GM23338 (cell line): Measurements from ENCODE around the gene ZNF804B. TPM values are rescaled to one million over a fixed set of nuclear protein-coding genes. Genes with fewer than 3 reads are reported as not detected.

Experiments used
- ATAC-seq: fragments of 200-7000 bp; cut with Tn5 transposase; 3 replicates; pipeline ENCODE4 v1.9.1; 2020
- DNase-seq: peaks from one replicate; pipeline ENCODE4 v3.0.0-alpha.2; 2015; ENCODE audit warnings: low spot score
- H2AFZ ChIP-seq: fragments of 200-600 bp; sonication (generic); 2 replicates; pipeline ENCODE4 v1.8.0; 2016; ENCODE audit warnings: antibody characterized with exemption, mild to moderate bottlenecking, moderate library complexity
- H3F3A ChIP-seq: fragments of 200-600 bp; sonication (generic); replicated peaks from 2 replicates; pipeline ENCODE4 v1.8.0; 2017; ENCODE audit warnings: antibody characterized with exemption, mixed run types, low read depth
- H3K27ac ChIP-seq: fragments of 200-600 bp; sonication (generic); 2 replicates; pipeline ENCODE4 v1.6.1; 2016; ENCODE audit warnings: low read depth
- H3K27me3 ChIP-seq: fragments of 200-600 bp; sonication (generic); 2 replicates; pipeline ENCODE4 v1.8.0; 2016; ENCODE audit warnings: mild to moderate bottlenecking, mixed run types, moderate library complexity; ENCODE audit not compliant: insufficient read depth
- H3K36me3 ChIP-seq: fragments of 200-600 bp; sonication (generic); 2 replicates; pipeline ENCODE4 v1.8.0; 2016; ENCODE audit warnings: mild to moderate bottlenecking; ENCODE audit not compliant: insufficient read depth
- H3K4me1 ChIP-seq: fragments of 200-600 bp; sonication (generic); 2 replicates; pipeline ENCODE4 v1.8.0; 2016; ENCODE audit warnings: mild to moderate bottlenecking, moderate library complexity; ENCODE audit not compliant: insufficient read depth
- H3K4me2 ChIP-seq: fragments of 200-600 bp; sonication (generic); 2 replicates; pipeline ENCODE4 v1.7.1; 2017; ENCODE audit warnings: mixed run types
- H3K4me3 ChIP-seq: fragments of 200-600 bp; sonication (generic); 2 replicates; pipeline ENCODE4 v1.6.1; 2016; ENCODE audit warnings: mixed run types
- H3K79me2 ChIP-seq: fragments of 200-600 bp; sonication (generic); replicated peaks from 2 replicates; pipeline ENCODE4 v1.8.0; 2017; ENCODE audit warnings: mild to moderate bottlenecking; ENCODE audit not compliant: insufficient read depth
- H3K9me2 ChIP-seq: fragments of 200-600 bp; sonication (generic); 2 replicates; pipeline ENCODE4 v1.8.0; 2017; ENCODE audit not compliant: insufficient read depth
- H4K20me1 ChIP-seq: fragments of 200-600 bp; sonication (generic); replicated peaks from 2 replicates; pipeline ENCODE4 v1.8.0; 2017; ENCODE audit warnings: mild to moderate bottlenecking; ENCODE audit not compliant: insufficient read depth
- H3K27ac Mint-ChIP-seq: 2 replicates; pipeline ENCODE4 v1.8.0; 2020; ENCODE audit warnings: inconsistent platforms, mild to moderate bottlenecking, moderate library complexity, mixed read lengths
- H3K27me3 Mint-ChIP-seq: 3 replicates; pipeline ENCODE4 v1.8.0; 2022; ENCODE audit warnings: low read depth, mild to moderate bottlenecking, moderate library complexity, mixed read lengths, inconsistent platforms; ENCODE audit not compliant: insufficient read depth, poor library complexity
- H3K36me3 Mint-ChIP-seq: 3 replicates; pipeline ENCODE4 v1.8.0; 2021; ENCODE audit warnings: low read depth, mild to moderate bottlenecking, inconsistent platforms, moderate library complexity, mixed read lengths
- H3K4me1 Mint-ChIP-seq: 3 replicates; pipeline ENCODE4 v1.8.0; 2020; ENCODE audit warnings: mild to moderate bottlenecking, inconsistent platforms, mixed read lengths
- H3K4me3 Mint-ChIP-seq: 3 replicates; pipeline ENCODE4 v1.8.0; 2021; ENCODE audit warnings: moderate library complexity, mild to moderate bottlenecking, inconsistent platforms, mixed read lengths
- H3K9me3 Mint-ChIP-seq: 3 replicates; pipeline ENCODE4 v1.8.0; 2020; ENCODE audit warnings: moderate library complexity, mild to moderate bottlenecking, inconsistent platforms, mixed read lengths
- CREB1 ChIP-seq: fragments of 250-450 bp; sonication (Bioruptor Pico); IDR thresholded peaks from 2 replicates; pipeline ENCODE4 v1.5.0; 2020; ENCODE audit warnings: low read depth, mild to moderate bottlenecking, moderate library complexity
- CTCF ChIP-seq, 2 experiments: fragments of 200-600 bp in 1 of 2; sonication (generic) in 1 of 2; conservative IDR thresholded peaks; 2 replicates each; pipeline versions ENCODE4 v1.5.1 to v1.6.1; 2016 to 2017; ENCODE audit warnings: antibody characterized with exemption in 2 of 2, low read depth in 2 of 2, mild to moderate bottlenecking in 2 of 2, moderate library complexity in 1 of 2
- ETS1 ChIP-seq: IDR thresholded peaks from 2 replicates; pipeline ENCODE4 v1.6.1; 2016; ENCODE audit warnings: antibody characterized with exemption
- EZH2 ChIP-seq: fragments of 200-600 bp; sonication (generic); IDR thresholded peaks from one replicate; pipeline ENCODE4 v1.8.0; 2017; ENCODE audit warnings: antibody characterized with exemption, mild to moderate bottlenecking, low read depth; ENCODE audit not compliant: unreplicated experiment
- EZH2phosphoT487 ChIP-seq: fragments of 200-600 bp; sonication (generic); IDR thresholded peaks from one replicate; pipeline ENCODE4 v1.8.1; 2018; ENCODE audit warnings: antibody characterized with exemption; ENCODE audit not compliant: unreplicated experiment
- JUNB ChIP-seq: IDR thresholded peaks from one replicate; pipeline ENCODE4 v1.6.1; 2016; ENCODE audit warnings: antibody characterized with exemption; ENCODE audit not compliant: unreplicated experiment
- POLR2AphosphoS5 ChIP-seq: IDR thresholded peaks from 2 replicates; pipeline ENCODE4 v1.6.1; 2016; ENCODE audit warnings: antibody characterized with exemption, low read depth
- REST ChIP-seq: IDR thresholded peaks from one replicate; pipeline ENCODE4 v1.6.1; 2018; ENCODE audit warnings: antibody characterized with exemption; ENCODE audit not compliant: unreplicated experiment
- STAT1 ChIP-seq: IDR thresholded peaks from one replicate; pipeline ENCODE4 v1.6.1; 2016; ENCODE audit warnings: antibody characterized with exemption; ENCODE audit not compliant: unreplicated experiment
- ZNF114 ChIP-seq: fragments of 250-450 bp; sonication (Bioruptor Pico); IDR thresholded peaks from 2 replicates; pipeline ENCODE4 v1.5.0; 2020; ENCODE audit warnings: mild to moderate bottlenecking, moderate library complexity
- ZNF331 ChIP-seq: fragments of 250-450 bp; sonication (Bioruptor Pico); IDR thresholded peaks from 2 replicates; pipeline ENCODE4 v1.5.0; 2020; ENCODE audit warnings: low read depth, mild to moderate bottlenecking, moderate library complexity
- ZNF462 ChIP-seq: fragments of 250-450 bp; sonication (Bioruptor Pico); IDR thresholded peaks from 2 replicates; pipeline ENCODE4 v1.5.0; 2020; ENCODE audit warnings: mild to moderate bottlenecking, moderate library complexity
- polyA plus RNA-seq: library from polyadenylated mRNA; unstranded; fragments of >200 nt; fragmentation: Nextera tagmentation; extraction: Ambion mirVana; gene quantifications from 2 replicates; pipeline ENCODE4 v1.2.1, GENCODE V29; 2016
- total RNA-seq: library from RNA; depleted of rRNA; stranded (reverse); fragments of >200 nt; shearing (Covaris generic); gene quantifications from 2 replicates; pipeline ENCODE4 v1.2.3, GENCODE V29; 2014

Gene ZNF804B
- total and polyA plus RNA-seq, 2 experiments from 2014 or later, result not detected

GRCh38 chr7:89094269-89094668 lies 334.8 kb downstream of the ZNF804B start:
- TF ChIP-seq CREB1 (CRISPR knock-in tag) (no peak), JUNB (no peak), CTCF (conservative IDR thresholded peaks at IDR 0.05; ENCODE audit: low read depth in 2 of 2) (no peak), ETS1 (no peak), EZH2 (no peak), POLR2AphosphoS5 (no peak), REST (no peak), EZH2phosphoT487 (no peak), ZNF114 (CRISPR knock-in tag) (no peak), STAT1 (no peak), ZNF331 (CRISPR knock-in tag) (no peak), ZNF462 (CRISPR knock-in tag) (no peak)
- Histone ChIP-seq H3K9me2 (peaks cover 8% of the 10 kb centered on the region; the same call in 1 of the 2 replicates), H3K4me1 (peaks cover 18% of the 10 kb centered on the region), H3K27me3 (no peaks in the 10 kb centered on the region), H3K79me2 (no peaks in the 10 kb centered on the region), H3K36me3 (no peaks in the 10 kb centered on the region), H2AFZ (no peak overlapping the region), H3K27ac (no peak overlapping the region), H4K20me1 (no peaks in the 10 kb centered on the region), H3K4me2 (no peak overlapping the region), H3K4me3 (no peak overlapping the region), H3F3A (no peaks in the 10 kb centered on the region)
- DNase-seq (no peak), ATAC-seq (no peak)
- no peaks in the 10 kb centered on the region for H3K27me3 Mint-ChIP-seq
- H3K36me3 Mint-ChIP-seq, result peaks cover 2% of the 10 kb centered on the region; the same call in 2 of the 3 replicates
- no peak overlapping the region for H3K4me3 Mint-ChIP-seq
- peaks cover 18% of the 10 kb centered on the region for H3K4me1 Mint-ChIP-seq
- no peak overlapping the region for H3K27ac Mint-ChIP-seq
- H3K9me3 Mint-ChIP-seq, result no peaks in the 10 kb centered on the region; the same call in 2 of the 3 replicates
